GM10248 (cell line): ENCODE data around the gene NEK6.

Experiments
- CTCF ChIA-PET: fragments of 300-600 bp; sonication (Branson Sonifier 250); formaldehyde crosslinking; extraction: SDS; loops from one replicate; lab custom pipeline; 2021; ENCODE audit warnings: antibody characterized with exemption; lab: Yijun Ruan, JAX
- POLR2A ChIA-PET: fragments of 350-650 bp; sonication (Branson Sonifier 250); formaldehyde crosslinking; extraction: SDS; loops from one replicate; lab custom pipeline; 2020; ENCODE audit warnings: antibody characterized with exemption; lab: Yijun Ruan, JAX
- DNase-seq: peaks from one replicate; pipeline ENCODE4 v3.0.0; 2012; ENCODE audit errors: extremely low spot score
- CTCF ChIP-seq: IDR thresholded peaks from 2 replicates; pipeline ENCODE4 v1.5.1; 2012; ENCODE audit warnings: mild to moderate bottlenecking, low read depth; ENCODE audit errors: extremely low read depth, missing control alignments, control extremely low read depth

The NEK6 gene

DNA sequence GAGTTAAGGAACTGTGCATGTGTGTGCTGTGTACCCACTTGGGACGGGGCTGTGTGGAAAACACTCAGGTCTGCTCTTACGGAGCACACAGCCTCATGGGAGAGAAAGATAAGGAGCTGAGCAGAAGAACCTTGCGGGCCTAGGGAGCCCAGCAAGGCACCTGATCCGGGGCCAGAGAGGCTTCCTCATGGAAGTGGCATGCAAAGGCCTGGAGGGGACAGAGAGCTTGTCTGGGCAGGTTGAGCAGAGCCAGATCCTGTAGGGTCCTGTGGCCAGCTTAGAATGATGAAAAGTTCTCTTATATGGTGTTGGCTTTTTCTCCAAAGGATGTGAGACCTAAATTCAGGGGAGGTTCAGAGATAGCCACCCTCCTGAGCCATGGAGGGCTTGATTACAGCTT is 45.2 kb downstream of the NEK6 start:
- no peak for TF ChIP-seq CTCF
- CTCF ChIA-PET, result interaction anchor here (1.2 to 1.4 kb wide), 4 partner anchors 10 to 176 kb away, joined by 3 to 6 read pairs (median 4); no protein-coding TSS in a partner anchor
- POLR2A ChIA-PET, result no interaction called here
- DNase-seq, result no peak

DNA sequence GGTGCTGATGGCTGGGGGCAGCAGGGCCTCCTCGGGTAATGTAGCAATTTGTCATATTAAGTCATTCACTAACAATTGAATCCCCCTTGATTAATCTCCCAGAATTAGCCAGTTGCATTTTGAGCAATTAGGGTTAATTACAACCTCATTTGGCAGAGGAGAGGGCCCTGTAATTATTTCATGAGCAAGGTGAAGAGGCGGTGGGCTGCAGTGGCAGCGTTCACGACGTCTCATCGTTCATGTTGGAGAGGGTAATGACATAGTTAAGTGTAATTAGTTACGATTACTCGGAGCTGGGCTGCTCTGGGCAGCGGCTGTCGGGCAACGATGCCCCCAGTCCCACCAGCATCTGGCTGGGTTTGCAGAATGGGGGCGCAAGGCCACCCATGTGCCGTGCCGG is 46.0 kb downstream of the NEK6 start:
- ChIA-PET CTCF (interaction anchor here (1.4 to 1.8 kb wide), 2 partner anchors 8 to 16 kb away, joined by 4 to 6 read pairs; no protein-coding TSS in a partner anchor), POLR2A (no interaction called here)
- no peak for TF ChIP-seq CTCF
- DNase-seq, result no peak

- DNase-seq, result no peak
- ChIA-PET CTCF (interaction anchor here (1.8 kb wide), 1 partner anchor 9 kb away, joined by 4 read pairs; no protein-coding TSS in a partner anchor), POLR2A (interaction anchor here (0.8 kb wide), 1 partner anchor 9 kb away, joined by 3 read pairs; no protein-coding TSS in a partner anchor)
These were observed 46.5 kb downstream of the NEK6 start for GRCh38 chr9:124304285-124304684.

DNA sequence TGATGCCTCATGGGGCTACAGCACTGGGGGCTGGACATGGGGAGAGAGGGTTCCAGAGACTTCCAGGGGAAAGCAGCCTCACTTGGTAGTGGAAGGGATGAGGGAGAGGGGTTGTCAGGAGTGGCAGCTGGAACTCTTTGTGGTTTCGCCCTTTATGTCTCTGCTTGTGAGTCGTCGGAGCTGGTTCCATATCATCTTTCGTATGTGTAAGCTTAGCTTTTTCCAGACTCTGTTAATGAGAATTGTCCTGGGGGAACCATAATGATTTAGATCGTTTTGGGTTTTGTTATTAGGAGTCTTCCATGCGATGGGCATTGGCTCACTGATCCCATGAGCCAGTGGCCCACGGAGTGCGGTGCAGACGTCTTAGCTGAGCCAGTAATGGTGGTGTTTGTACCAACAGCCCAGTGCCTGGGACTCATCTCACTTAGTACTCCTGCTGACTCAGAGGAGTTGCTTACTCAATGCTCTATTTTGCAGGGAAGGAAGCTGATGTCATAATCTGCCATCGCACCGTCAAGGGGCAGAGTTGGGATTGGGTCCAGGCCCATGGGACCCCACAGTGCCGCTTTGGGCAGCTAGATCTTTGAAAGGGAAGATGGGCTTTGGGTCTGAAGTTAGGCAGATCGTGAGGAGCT is 48.5 kb downstream of the NEK6 start:
- DNase-seq, result no peak
- CTCF ChIA-PET, result interaction anchor here (0.8 to 0.9 kb wide), 2 partner anchors 8 to 179 kb away, joined by 3 to 4 read pairs; no protein-coding TSS in a partner anchor
- no peak for TF ChIP-seq CTCF
- POLR2A ChIA-PET, result no interaction called here

More at GRCh38 chr9:124304285-124304684, 46.5 kb downstream of the NEK6 start:
- TF ChIP-seq CTCF, result no peak

- TF ChIP-seq CTCF, result no peak
- no peak for DNase-seq
- CTCF ChIA-PET, result interaction anchor here (1.0 to 1.2 kb wide), 2 partner anchors 10 to 15 kb away, joined by 3 read pairs; no protein-coding TSS in a partner anchor
- POLR2A ChIA-PET, result no interaction called here
These were observed 49.8 kb downstream of the NEK6 start for GRCh38 chr9:124307379-124308030.

- ChIA-PET POLR2A (no interaction called here), CTCF (interaction anchor here (1.2 kb wide), 1 partner anchor 11 kb away, joined by 3 read pairs; no protein-coding TSS in a partner anchor)
These were observed 51.1 kb downstream of the NEK6 start for GRCh38 chr9:124308606-124309491.

More at GRCh38 chr9:124308606-124309491, 51.1 kb downstream of the NEK6 start:
- DNase-seq, result no peak
- no peak for TF ChIP-seq CTCF
